Muscle layer of duodenum (tissue), 2 donors: ENCODE measurements around the gene RPA3.

Experiments used
- H3K27ac ChIP-seq: one replicate; pipeline ENCODE4 v1.7.0; 2013; ENCODE audit warnings: mild to moderate bottlenecking, low read length
- H3K27me3 ChIP-seq: one replicate; pipeline ENCODE4 v1.7.0; 2013; ENCODE audit warnings: low read depth, mild to moderate bottlenecking, control low read depth, low read length
- H3K36me3 ChIP-seq, 2 donors: one replicate each; pipeline ENCODE4 v1.7.0; 2013; ENCODE audit warnings: low read length in 2 of 2, control low read depth in 1 of 2, mild to moderate bottlenecking in 1 of 2; ENCODE audit not compliant: insufficient read depth in 2 of 2, control insufficient read depth in 1 of 2
- H3K4me1 ChIP-seq, 2 donors: one replicate each; pipeline ENCODE4 v1.7.0; 2013; ENCODE audit warnings: low read length in 2 of 2, mild to moderate bottlenecking in 2 of 2, control low read depth in 1 of 2, moderate library complexity in 1 of 2; ENCODE audit not compliant: insufficient read depth in 2 of 2, control insufficient read depth in 1 of 2
- H3K4me3 ChIP-seq, 2 donors: one replicate each; pipeline ENCODE4 v1.7.0; 2013; ENCODE audit warnings: low read length in 2 of 2, low read depth in 1 of 2, mild to moderate bottlenecking in 1 of 2
- H3K9me3 ChIP-seq, 2 donors: one replicate each; pipeline ENCODE4 v1.7.0; 2013; ENCODE audit warnings: low read length in 2 of 2, control low read depth in 1 of 2, mild to moderate bottlenecking in 1 of 2; ENCODE audit not compliant: control insufficient read depth in 1 of 2
- donor health status: healthy.

The RPA3 gene

DNA sequence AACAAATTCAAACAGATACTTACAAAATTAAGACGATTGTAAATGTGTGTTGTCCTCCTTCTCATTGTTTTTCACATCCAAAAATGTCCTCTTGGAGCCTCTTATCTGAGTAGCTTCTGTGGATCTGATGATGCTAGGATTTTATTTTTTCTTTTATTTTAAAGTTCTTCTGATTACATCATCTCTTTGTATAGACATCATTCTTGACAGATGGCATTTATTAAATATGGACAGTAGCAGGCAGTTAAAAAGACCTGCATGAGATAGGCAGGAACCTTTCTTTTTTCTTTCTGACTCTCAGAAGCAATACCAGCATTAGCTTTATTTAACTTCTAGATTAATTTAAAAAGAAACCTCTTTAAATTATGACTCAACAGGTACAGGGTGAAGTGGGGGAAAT, at the start of gene RPA3:
TSS of gene RPA3 (minus strand) at position 116 of the 400 bp plus-strand sequence. CDS start 78,189 bp downstream, outside the sequence.
- no peaks in the 10 kb centered on the region for H3K36me3 ChIP-seq
- H3K27ac ChIP-seq = no peak within 1 kb of the TSS
- H3K4me1 ChIP-seq = no peaks in the 10 kb centered on the region
- H3K4me3 ChIP-seq = no peak within 1 kb of the TSS
- H3K9me3 ChIP-seq = no peaks in the 10 kb centered on the region
- H3K27me3 ChIP-seq = no peaks in the 10 kb centered on the region

DNA sequence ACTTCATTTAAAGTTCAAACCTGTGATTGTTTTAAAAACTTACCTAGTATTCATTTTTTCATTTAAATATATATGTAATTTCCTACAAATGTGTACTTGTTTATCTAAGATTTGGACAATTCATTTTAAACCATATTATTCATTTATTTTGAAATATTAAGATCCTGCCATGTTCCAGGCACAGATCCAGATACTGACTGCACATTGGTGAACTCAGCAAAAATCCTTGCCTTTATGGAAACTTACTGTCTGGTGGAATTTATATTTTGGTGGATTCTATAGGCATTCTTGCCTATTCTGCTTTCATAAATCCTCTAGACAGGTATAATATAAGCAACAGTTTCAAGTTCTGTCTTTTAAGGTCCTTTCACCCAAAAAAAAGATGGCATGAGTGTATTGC, 48.3 kb upstream of the RPA3 start:
- Histone ChIP-seq H3K4me1 (peaks cover 4 to 33% of the 10 kb centered on the region in 2 donors), H3K4me3 (no peak overlapping the region), H3K36me3 (no peaks in the 10 kb centered on the region), H3K9me3 (no peaks in the 10 kb centered on the region), H3K27ac (no peak overlapping the region), H3K27me3 (no peaks in the 10 kb centered on the region)

DNA sequence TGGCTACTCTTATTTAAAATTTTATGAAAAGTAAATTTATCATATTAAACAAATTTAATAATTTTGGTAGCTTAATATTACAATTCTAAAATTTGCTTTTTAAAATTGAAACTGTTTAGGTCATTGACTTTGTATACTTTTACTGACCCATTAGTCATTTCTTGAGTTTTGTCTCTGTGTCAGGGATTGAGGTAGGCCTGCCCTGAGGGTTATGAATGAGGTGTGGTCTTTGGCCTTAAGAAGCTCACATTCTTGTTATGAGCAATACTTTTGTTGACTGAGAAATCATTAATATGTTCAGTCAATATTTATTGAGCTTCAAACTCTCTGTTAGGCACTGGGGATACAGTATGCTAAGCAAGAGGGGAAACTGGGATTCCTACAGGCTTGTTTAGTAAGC, 47.0 kb upstream of the RPA3 start:
- H3K4me3 ChIP-seq = no peak overlapping the region
- no peak overlapping the region for H3K27ac ChIP-seq
- H3K4me1 ChIP-seq = peaks cover 4 to 33% of the 10 kb centered on the region in 2 donors
- no peaks in the 10 kb centered on the region for H3K36me3 ChIP-seq
- H3K9me3 ChIP-seq = no peaks in the 10 kb centered on the region
- H3K27me3 ChIP-seq = no peaks in the 10 kb centered on the region

DNA sequence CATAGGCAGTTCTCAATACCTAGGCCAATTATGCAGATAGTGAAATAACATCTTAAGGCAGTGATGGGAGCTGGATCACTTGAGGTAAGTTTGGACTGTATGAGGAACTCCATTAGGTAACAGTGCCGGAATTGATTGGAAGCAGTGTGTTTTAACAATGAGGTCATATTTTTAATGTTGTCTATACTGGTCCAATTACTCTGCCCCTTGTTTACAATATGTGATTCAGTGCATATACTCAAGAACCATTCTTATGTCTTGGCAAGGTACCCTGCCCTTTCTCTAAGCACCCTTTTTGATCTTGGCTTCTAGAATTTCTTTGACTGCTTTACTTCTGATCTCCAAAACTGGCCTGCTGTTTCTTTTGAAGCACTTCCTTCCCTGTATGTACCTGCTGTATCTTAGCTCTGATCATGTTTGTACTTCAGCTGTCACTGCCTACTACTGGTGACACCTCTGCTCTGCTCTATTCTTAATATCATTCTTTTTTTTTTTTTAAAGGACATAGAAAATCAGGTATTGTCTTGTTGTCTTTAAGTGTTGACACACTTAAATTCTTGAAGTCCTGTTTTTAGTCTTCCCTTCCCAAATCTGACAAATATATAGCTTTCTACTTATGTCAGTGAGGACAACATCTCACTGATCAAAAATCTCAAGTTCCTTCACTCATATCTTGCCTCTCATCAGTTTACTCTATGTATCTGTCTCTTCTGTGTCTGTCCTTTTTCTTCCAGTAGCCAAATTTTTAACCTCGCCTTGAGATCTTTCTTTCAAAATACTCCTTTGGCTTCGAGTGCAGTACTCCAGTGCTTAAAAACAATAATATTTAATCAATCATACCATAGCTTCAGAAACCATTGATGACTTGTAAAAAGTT, 46.4 kb upstream of the RPA3 start:
- no peaks in the 10 kb centered on the region for H3K36me3 ChIP-seq
- peak overlapping the region; percentile 47 for H3K27ac ChIP-seq
- H3K4me1 ChIP-seq = peaks cover 4 to 33% of the 10 kb centered on the region in 2 donors
- H3K4me3 ChIP-seq = no peak overlapping the region
- no peaks in the 10 kb centered on the region for H3K27me3 ChIP-seq
- H3K9me3 ChIP-seq = no peaks in the 10 kb centered on the region

DNA sequence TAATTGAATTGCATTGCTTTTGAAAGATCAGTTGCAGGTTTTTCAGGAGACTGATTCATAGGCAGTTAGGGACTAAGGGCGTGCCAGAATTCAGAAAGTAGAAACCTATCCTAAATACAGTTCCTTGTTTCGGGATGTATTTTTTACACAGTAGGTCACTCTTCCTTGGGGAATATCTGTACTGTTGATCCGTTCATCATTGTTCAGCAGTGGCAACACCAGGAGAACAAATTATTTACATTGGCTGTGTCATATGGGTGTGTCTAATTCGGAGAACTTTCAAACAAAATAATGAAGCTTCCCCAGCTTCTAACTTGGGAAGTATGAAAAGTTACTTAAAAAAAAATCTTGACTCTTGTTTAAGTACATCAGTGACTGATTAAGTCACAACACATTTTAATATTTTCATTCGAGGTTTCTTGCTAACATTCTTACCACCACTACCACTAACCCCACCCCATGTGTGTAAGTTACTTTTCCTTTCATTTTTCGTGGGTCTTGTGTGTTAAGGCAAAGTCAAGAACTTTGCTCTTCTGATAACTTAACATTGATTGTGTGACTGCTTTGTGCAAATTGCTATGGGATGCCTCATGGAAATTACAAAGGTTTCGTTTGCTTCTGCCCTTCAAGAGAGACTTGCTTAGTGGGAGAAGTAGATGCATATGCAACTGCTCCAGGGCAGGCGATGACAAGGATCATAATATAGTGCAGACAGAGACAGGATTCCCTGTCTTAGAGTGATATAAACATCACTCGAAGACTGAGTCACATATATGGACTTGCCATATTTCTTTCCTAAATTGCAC, 43.8 kb upstream of the RPA3 start:
- Histone ChIP-seq H3K36me3 (no peaks in the 10 kb centered on the region), H3K27me3 (no peaks in the 10 kb centered on the region), H3K9me3 (no peaks in the 10 kb centered on the region), H3K4me1 (peaks cover 0 to 18% of the 10 kb centered on the region in 2 donors), H3K27ac (peak overlapping the region; percentile 86), H3K4me3 (peak overlapping the region; percentile 65 to 78)

DNA sequence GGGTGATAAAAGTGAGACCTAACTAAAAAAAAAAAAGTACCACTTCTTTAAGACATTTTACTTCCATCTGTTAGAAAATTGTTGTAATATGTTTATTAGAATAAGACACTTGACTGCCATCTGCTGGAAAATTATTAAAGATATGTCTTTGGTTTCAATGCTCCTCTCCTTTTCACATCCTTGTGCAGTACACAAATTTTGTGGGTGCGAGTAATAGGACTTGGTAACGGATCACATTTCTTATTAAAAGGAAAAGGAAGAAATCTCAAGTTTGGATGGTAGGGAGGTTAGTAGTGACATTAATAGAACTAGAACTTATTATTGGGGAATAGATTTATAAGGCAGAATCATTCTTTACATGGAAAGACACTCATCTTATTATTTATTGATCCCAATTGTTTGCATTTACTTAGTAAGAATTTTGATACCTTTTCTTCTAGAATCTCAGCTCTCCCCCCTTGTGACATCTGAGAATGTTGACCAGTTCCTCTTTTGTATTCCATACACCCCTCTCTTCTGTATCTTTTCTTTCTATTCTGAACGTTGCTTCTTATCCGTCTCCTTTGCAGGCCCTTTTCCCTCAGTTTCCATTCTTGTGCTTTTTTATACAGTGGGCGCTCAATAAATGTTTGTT, 43.0 kb upstream of the RPA3 start:
- Histone ChIP-seq H3K27me3 (no peaks in the 10 kb centered on the region), H3K36me3 (no peaks in the 10 kb centered on the region), H3K4me3 (peak overlapping the region; percentile 65 to 78), H3K9me3 (no peaks in the 10 kb centered on the region), H3K27ac (peak overlapping the region; percentile 86), H3K4me1 (peaks cover 0 to 16% of the 10 kb centered on the region in 2 donors)

DNA sequence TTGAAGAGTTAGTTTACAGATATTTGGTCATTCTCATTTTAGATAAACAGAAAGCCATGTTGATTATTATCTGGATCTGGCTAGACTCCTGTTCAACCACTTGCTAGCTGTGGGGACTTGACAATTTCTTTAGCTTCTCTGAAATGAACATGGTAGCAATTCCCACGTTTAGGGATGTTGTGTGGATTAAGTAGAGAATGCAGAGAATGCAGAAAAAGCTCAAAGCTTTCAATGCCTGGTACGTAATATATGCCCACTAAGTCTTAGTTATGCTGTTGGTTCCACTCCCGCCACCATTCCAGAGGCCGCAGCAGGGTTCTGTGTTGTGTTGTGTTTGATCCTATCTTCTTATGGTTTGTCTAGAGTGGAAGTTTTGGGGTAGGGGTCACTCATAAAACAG, 39.2 kb upstream of the RPA3 start:
- Histone ChIP-seq H3K9me3 (no peaks in the 10 kb centered on the region), H3K4me3 (no peak overlapping the region), H3K36me3 (no peaks in the 10 kb centered on the region), H3K27me3 (no peaks in the 10 kb centered on the region), H3K27ac (no peak overlapping the region), H3K4me1 (peaks cover 0 to 8% of the 10 kb centered on the region in 2 donors)

DNA sequence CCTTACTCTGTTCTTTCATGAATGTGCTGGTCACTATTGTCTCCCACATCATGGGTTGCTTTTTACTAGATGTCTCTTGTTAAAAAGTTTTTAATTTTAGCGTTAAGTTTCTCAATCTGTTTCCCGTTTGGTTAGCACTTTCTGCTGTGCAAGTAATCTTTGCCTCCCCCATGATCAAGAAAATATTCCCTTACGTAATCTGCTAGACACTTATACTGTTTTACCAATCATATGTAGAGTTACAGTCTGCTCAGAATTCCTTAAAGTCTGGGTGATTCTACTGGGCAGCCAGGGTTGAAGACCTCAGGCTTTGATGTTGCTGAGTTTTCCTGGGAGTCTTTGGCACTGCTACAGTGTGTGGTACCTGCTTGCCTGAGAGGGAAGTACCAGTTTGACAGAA, 38.2 kb upstream of the RPA3 start:
- Histone ChIP-seq H3K27ac (no peak overlapping the region), H3K4me1 (peaks cover 3 to 11% of the 10 kb centered on the region in 2 donors), H3K27me3 (no peaks in the 10 kb centered on the region), H3K4me3 (no peak overlapping the region), H3K36me3 (no peaks in the 10 kb centered on the region), H3K9me3 (no peaks in the 10 kb centered on the region)

DNA sequence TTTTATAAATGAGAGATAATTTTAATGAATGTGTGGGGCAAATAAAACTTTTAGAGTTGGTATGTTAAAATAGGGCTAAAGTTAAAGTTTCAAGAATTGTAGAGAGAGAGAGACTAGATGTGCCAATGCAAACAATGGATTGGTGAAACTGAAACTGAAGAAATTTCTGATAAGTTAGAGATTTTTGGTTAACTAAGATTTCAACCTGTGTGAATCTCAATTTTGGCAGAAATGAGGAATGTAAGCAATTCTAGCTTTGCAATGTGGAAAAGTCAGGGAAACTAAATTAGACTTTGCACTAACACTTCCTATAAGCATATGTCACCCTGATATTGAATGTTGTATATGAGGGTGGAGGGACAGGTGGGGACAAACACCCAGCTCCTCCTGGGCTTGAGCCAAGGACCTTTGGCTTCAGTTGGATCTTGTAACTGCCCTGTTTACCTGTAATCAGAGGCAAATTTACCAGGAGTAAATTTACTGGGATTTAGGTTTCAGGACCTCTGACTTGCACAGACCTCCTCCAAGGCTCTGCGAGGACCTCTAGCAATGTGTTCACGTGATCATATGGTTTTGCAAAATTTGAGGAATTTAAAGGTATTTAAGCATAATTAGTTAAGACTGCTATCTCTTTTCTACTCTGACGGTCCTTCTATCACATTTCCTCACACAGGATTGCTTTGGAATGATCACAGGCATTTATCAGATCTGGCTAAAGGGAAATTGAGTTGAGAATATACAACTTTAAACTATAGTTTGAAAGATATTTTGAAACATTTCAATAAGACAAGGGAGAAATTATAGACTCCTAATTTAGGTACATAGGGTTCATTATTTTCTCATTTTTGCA, 33.1 kb upstream of the RPA3 start:
- Histone ChIP-seq H3K4me1 (peaks cover 16 to 23% of the 10 kb centered on the region in 2 donors), H3K4me3 (peak overlapping the region; percentile 23 to 26), H3K27ac (no peak overlapping the region), H3K27me3 (no peaks in the 10 kb centered on the region), H3K9me3 (no peaks in the 10 kb centered on the region), H3K36me3 (no peaks in the 10 kb centered on the region)

DNA sequence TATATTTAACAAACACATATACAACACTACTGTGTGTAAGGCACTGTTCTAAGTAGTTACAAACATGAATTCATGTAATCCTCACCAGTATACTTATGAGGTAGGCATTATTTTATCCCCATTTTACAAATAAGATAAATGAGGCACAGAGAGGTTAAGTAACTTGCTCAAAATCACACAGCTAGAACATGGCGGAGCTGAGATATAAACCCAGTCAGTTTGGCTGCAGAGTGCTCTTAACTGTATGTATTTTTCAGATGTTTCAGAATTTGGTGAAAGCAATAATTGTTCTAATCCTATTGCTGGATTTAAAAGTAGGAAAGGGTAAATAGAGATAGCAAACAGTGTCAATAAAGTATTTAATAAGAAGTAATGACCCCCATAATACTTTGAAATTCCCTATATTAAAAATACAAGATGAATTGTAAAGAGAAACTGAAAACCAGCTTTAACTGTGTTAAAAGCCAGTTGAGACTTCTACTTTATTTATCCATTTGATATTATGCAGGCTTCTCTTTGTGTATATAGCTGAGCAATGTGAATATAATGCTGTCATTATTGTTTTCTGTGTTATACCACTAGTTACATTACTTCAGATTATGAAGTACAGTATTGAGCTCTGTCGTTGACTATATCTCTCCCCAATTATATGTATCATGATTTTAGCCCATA, 32.3 kb upstream of the RPA3 start:
- Histone ChIP-seq H3K36me3 (no peaks in the 10 kb centered on the region), H3K27me3 (no peaks in the 10 kb centered on the region), H3K27ac (no peak overlapping the region), H3K4me1 (peaks cover 16 to 31% of the 10 kb centered on the region in 2 donors), H3K4me3 (peak overlapping the region; percentile 23 to 26), H3K9me3 (no peaks in the 10 kb centered on the region)
